K562 (cell line): ENCODE data around the gene AANAT. TPM values are rescaled to one million over a fixed set of nuclear protein-coding genes. Genes with fewer than 3 reads are reported as not detected.

Experiments used
- CTCFL ChIP-seq: IDR thresholded peaks from 2 replicates; pipeline ENCODE4 v1.6.1; 2011; ENCODE audit warnings: borderline replicate concordance, low read depth, mild to moderate bottlenecking, moderate library complexity, low read length; ENCODE audit not compliant: insufficient read depth, poor library complexity, severe bottlenecking
- JUND ChIP-seq, 2 experiments: IDR thresholded peaks; 2 replicates in 1 of 2; 3 replicates in 1 of 2; pipeline ENCODE4 v1.6.1; 2011; ENCODE audit warnings: borderline replicate concordance in 2 of 2, low read depth in 2 of 2, low read length in 2 of 2, improper control_type of control experiment in 1 of 2, missing biosample characterization in 1 of 2, missing genetic modification characterization in 1 of 2, missing genetic modification reagents in 1 of 2
- RAD21 ChIP-seq, 2 experiments: fragments of 250-450 bp in 1 of 2; fragments of 450-650 bp in 1 of 2; sonication (Bioruptor Pico) in 1 of 2; formaldehyde crosslinking in 1 of 2; IDR thresholded peaks in 1 of 2; conservative IDR thresholded peaks in 1 of 2; 2 replicates each; pipeline versions ENCODE4 v1.4.0 to v1.8.0; 2020 to 2022; ENCODE audit warnings: mild to moderate bottlenecking in 2 of 2, moderate library complexity in 1 of 2
- REST ChIP-seq, 2 experiments: fragments of 450-650 bp; formaldehyde crosslinking in 1 of 2; IDR thresholded peaks; 2 replicates each; pipeline versions ENCODE4 v1.4.0 to v1.6.1; 2014 to 2020; ENCODE audit warnings: mild to moderate bottlenecking in 2 of 2, borderline replicate concordance in 1 of 2, low read depth in 1 of 2
- TFAP4 ChIP-seq: sonication (generic); formaldehyde crosslinking; IDR thresholded peaks from 2 replicates; pipeline ENCODE4 v1.8.0; 2022; ENCODE audit warnings: missing genetic modification reagents, mild to moderate bottlenecking, moderate library complexity, borderline replicate concordance
- ZFP36 ChIP-seq: fragments of 150-350 bp; IDR thresholded peaks from 2 replicates; pipeline ENCODE4 v1.6.1; 2018; ENCODE audit warnings: low read length, low read depth; ENCODE audit not compliant: partially characterized antibody
- polyA plus RNA-seq, 8 experiments: library from polyadenylated mRNA; depleted of rRNA in 4 of 8; stranded (reverse) in 5 of 8; unstranded in 3 of 8; fragments of >200 nt; fragmentation: Nextera tagmentation in 2 of 8; fragmentation: Illumina TruSeq in 1 of 8; extraction: Ambion mirVana in 2 of 8; extraction: Trizol in 1 of 8; gene quantifications; 2 replicates each; pipeline versions ENCODE4 v1.2.1 to v1.2.3, GENCODE V29; 2011 to 2014; ENCODE audit warnings: inconsistent platforms in 1 of 8, missing spikeins in 1 of 8
- total RNA-seq, 7 experiments: library from RNA; depleted of rRNA in 6 of 7; stranded (reverse); fragments of >200 nt in 6 of 7; fragmentation: Illumina TruSeq in 2 of 7; extraction: Trizol in 2 of 7; gene quantifications; 2 replicates each; pipeline versions ENCODE4 v1.2.1 to v1.2.3, GENCODE V29; 2011 to 2021; ENCODE audit warnings: low replicate concordance in 1 of 7

Gene AANAT
- total and polyA plus RNA-seq, 9 of the 15 experiments (the other 6 are each of a cell fraction or from before 2014, with no cell fraction given) = not detected

- TF ChIP-seq CTCFL (peak; percentile 66), REST (IDR thresholded peaks at IDR 0.05; ENCODE audit: borderline replicate concordance) (peak; percentile 85), REST (CRISPR knock-in tag; IDR thresholded peaks at IDR 0.05; ENCODE audit: low read depth) (no peak), ZFP36 (peak; percentile 29), RAD21 (CRISPR knock-in tag; conservative IDR thresholded peaks at IDR 0.05 in 1 of 2, IDR thresholded peaks at IDR 0.05 in 1 of 2) (peak; percentile 75 to 92), JUND (IDR thresholded peaks at IDR 0.05; ENCODE audit: borderline replicate concordance, low read depth, low read length) (0 out of 2 replicates have a peak, but pooled peaks have one; percentile 29), JUND (tag; IDR thresholded peaks at IDR 0.05; ENCODE audit: borderline replicate concordance, low read depth, low read length) (no peak), TFAP4 (CRISPR knock-in tag) (peak; percentile 47; the same call in 1 of the 2 replicates)
Measured at GRCh38 chr17:76458580-76459490, 8.6 kb upstream of the AANAT start (continued).
